ENCODE data around the gene NPM1.
"Not testable (repeated sequence)": the region's sequence is repeated elsewhere in the genome, so short reads cannot be mapped to it uniquely, and the experiment has no call there.

NPM1 gene

GRCh38 chr5:171410181-171410580 lies 22.5 kb downstream of the NPM1 start:
- peaks cover 69% of the 10 kb centered on the region for H3K79me2 ChIP-seq (ENCODE audit: low read length)
- H3K4me3 ChIP-seq (ENCODE audit: low read length): no peak overlapping the region
- TF ChIP-seq CTCF (IDR thresholded peaks at IDR 0.05; ENCODE audit: low read length): no peak
- TF ChIP-seq EZH2phosphoT487 (IDR thresholded peaks at IDR 0.05; ENCODE audit: low read length): no peak
- TF ChIP-seq EZH2 (optimal IDR thresholded peaks at IDR 0.05; ENCODE audit: low read depth, low read length): no peak
- peaks cover 66% of the 10 kb centered on the region for H3F3A ChIP-seq (ENCODE audit: insufficient read depth, low read length)
- H3K36me3 ChIP-seq (replicated peaks; ENCODE audit: insufficient read depth, low read length): peaks cover 42% of the 10 kb centered on the region
- no peak for DNase-seq
- H3K9ac ChIP-seq (ENCODE audit: low read length): no peak overlapping the region
- H3K9me3 ChIP-seq (replicated peaks; ENCODE audit: insufficient read depth, low read length): no peaks in the 10 kb centered on the region
- no peaks in the 10 kb centered on the region for H3K9me2 ChIP-seq (replicated peaks; ENCODE audit: insufficient read depth, low read length)
- H3K27ac ChIP-seq (ENCODE audit: low read length): no peak overlapping the region
- H4K20me1 ChIP-seq (ENCODE audit: insufficient read depth, low read length): peaks cover 76% of the 10 kb centered on the region
- no peaks in the 10 kb centered on the region for H3K27me3 ChIP-seq (replicated peaks; ENCODE audit: insufficient read depth, low read length)
- no peak overlapping the region for H2AFZ ChIP-seq (ENCODE audit: low read length)
- H3K4me1 ChIP-seq (ENCODE audit: low read length): no peaks in the 10 kb centered on the region
- no peak overlapping the region for H3K4me2 ChIP-seq (ENCODE audit: low read depth, low read length)

- no peaks in the 10 kb centered on the region for H3K4me1 ChIP-seq (ENCODE audit: low read length)
- H3K9me3 ChIP-seq (replicated peaks; ENCODE audit: insufficient read depth, low read length): no peaks in the 10 kb centered on the region
- no peaks in the 10 kb centered on the region for H3K27me3 ChIP-seq (replicated peaks; ENCODE audit: insufficient read depth, low read length)
- no peak overlapping the region for H3K9ac ChIP-seq (ENCODE audit: low read length)
- no peak overlapping the region for H3K27ac ChIP-seq (ENCODE audit: low read length)
- no peak overlapping the region for H3K4me3 ChIP-seq (ENCODE audit: low read length)
- H2AFZ ChIP-seq (ENCODE audit: low read length): no peak overlapping the region
- peaks cover 49% of the 10 kb centered on the region for H3K79me2 ChIP-seq (ENCODE audit: low read length)
- H4K20me1 ChIP-seq (ENCODE audit: insufficient read depth, low read length): peaks cover 56% of the 10 kb centered on the region
- H3K9me2 ChIP-seq (replicated peaks; ENCODE audit: insufficient read depth, low read length): no peaks in the 10 kb centered on the region
- DNase-seq: no peak
- H3F3A ChIP-seq (ENCODE audit: insufficient read depth, low read length): peaks cover 60% of the 10 kb centered on the region
- peaks cover 35% of the 10 kb centered on the region for H3K36me3 ChIP-seq (replicated peaks; ENCODE audit: insufficient read depth, low read length)
- no peak for TF ChIP-seq EZH2phosphoT487 (IDR thresholded peaks at IDR 0.05; ENCODE audit: low read length)
- TF ChIP-seq CTCF (IDR thresholded peaks at IDR 0.05; ENCODE audit: low read length): no peak
- TF ChIP-seq EZH2 (optimal IDR thresholded peaks at IDR 0.05; ENCODE audit: low read depth, low read length): no peak
- H3K4me2 ChIP-seq (ENCODE audit: low read depth, low read length): no peak overlapping the region
Observed at GRCh38 chr5:171412186-171412585, 24.5 kb downstream of the NPM1 start.

- Histone ChIP-seq H3K27me3 (replicated peaks; ENCODE audit: insufficient read depth, low read length) (no peaks in the 10 kb centered on the region), H3F3A (ENCODE audit: insufficient read depth, low read length) (peaks cover 68% of the 10 kb centered on the region), H3K9me2 (replicated peaks; ENCODE audit: insufficient read depth, low read length) (no peaks in the 10 kb centered on the region), H4K20me1 (ENCODE audit: insufficient read depth, low read length) (peaks cover 54% of the 10 kb centered on the region), H3K4me1 (ENCODE audit: low read length) (peaks cover 3% of the 10 kb centered on the region; the same call in 1 of the 2 replicates), H3K4me2 (ENCODE audit: low read depth, low read length) (no peak overlapping the region), H3K27ac (ENCODE audit: low read length) (no peak overlapping the region), H3K9ac (ENCODE audit: low read length) (no peak overlapping the region), H3K4me3 (ENCODE audit: low read length) (no peak overlapping the region), H3K36me3 (replicated peaks; ENCODE audit: insufficient read depth, low read length) (peaks cover 25% of the 10 kb centered on the region), H2AFZ (ENCODE audit: low read length) (no peak overlapping the region), H3K9me3 (replicated peaks; ENCODE audit: insufficient read depth, low read length) (no peaks in the 10 kb centered on the region), H3K79me2 (ENCODE audit: low read length) (peaks cover 37% of the 10 kb centered on the region)
- DNase-seq: no peak
- no peak for TF ChIP-seq EZH2 (optimal IDR thresholded peaks at IDR 0.05; ENCODE audit: low read depth, low read length)
- TF ChIP-seq CTCF (IDR thresholded peaks at IDR 0.05; ENCODE audit: low read length): no peak
- no peak for TF ChIP-seq EZH2phosphoT487 (IDR thresholded peaks at IDR 0.05; ENCODE audit: low read length)
Observed at GRCh38 chr5:171413153-171413910, 25.7 kb downstream of the NPM1 start.

- not testable (repeated sequence) for H3K4me1 ChIP-seq (ENCODE audit: low read length); H3K9ac ChIP-seq (ENCODE audit: low read length); H2AFZ ChIP-seq (ENCODE audit: low read length); DNase-seq; H3K9me3 ChIP-seq (replicated peaks; ENCODE audit: insufficient read depth, low read length); H3K27ac ChIP-seq (ENCODE audit: low read length); H3K4me3 ChIP-seq (ENCODE audit: low read length); H3K4me2 ChIP-seq (ENCODE audit: low read depth, low read length); H3K27me3 ChIP-seq (replicated peaks; ENCODE audit: insufficient read depth, low read length); H3K9me2 ChIP-seq (replicated peaks; ENCODE audit: insufficient read depth, low read length)
- H3F3A ChIP-seq (ENCODE audit: insufficient read depth, low read length): peaks cover 66% of the 10 kb centered on the region
- peaks cover 52% of the 10 kb centered on the region for H4K20me1 ChIP-seq (ENCODE audit: insufficient read depth, low read length)
- H3K36me3 ChIP-seq (replicated peaks; ENCODE audit: insufficient read depth, low read length): peaks cover 25% of the 10 kb centered on the region
- peaks cover 31% of the 10 kb centered on the region for H3K79me2 ChIP-seq (ENCODE audit: low read length)
Observed at GRCh38 chr5:171413993-171414392, 26.3 kb downstream of the NPM1 start.
